8988T (cell line): ENCODE measurements around the gene KDM1A.

Source experiments
- DNase-seq: peaks from one replicate; pipeline ENCODE4 v3.0.0; 2011

KDM1A gene

GRCh38 chr1:23114424-23115079 is 95.3 kb downstream of the KDM1A start:
- DNase-seq: no peak

GRCh38 chr1:23116216-23116836 is 97.1 kb downstream of the KDM1A start:
- DNase-seq: no peak

- no peak for DNase-seq
Observed at GRCh38 chr1:23116921-23117699, 97.8 kb downstream of the KDM1A start.

GRCh38 chr1:23118407-23118806 is 99.1 kb downstream of the KDM1A start:
- no peak for DNase-seq

GRCh38 chr1:23118957-23119792 is 99.9 kb downstream of the KDM1A start:
- DNase-seq: no peak

GRCh38 chr1:23120383-23120782 is 101.1 kb downstream of the KDM1A start:
- no peak for DNase-seq

- no peak for DNase-seq
Observed at GRCh38 chr1:23122023-23122748, 102.9 kb downstream of the KDM1A start.

- DNase-seq: no peak
Observed at GRCh38 chr1:23122796-23123195, 103.5 kb downstream of the KDM1A start.

- no peak for DNase-seq
Observed at GRCh38 chr1:23123528-23123927, 104.3 kb downstream of the KDM1A start.

GRCh38 chr1:23124259-23125026 is 105.2 kb downstream of the KDM1A start:
- no peak for DNase-seq

GRCh38 chr1:23125489-23125888 is 106.2 kb downstream of the KDM1A start:
- no peak for DNase-seq

GRCh38 chr1:23126200-23126599 is 106.9 kb downstream of the KDM1A start:
- DNase-seq: no peak

GRCh38 chr1:23126801-23127200 is 107.5 kb downstream of the KDM1A start:
- DNase-seq: no peak

GRCh38 chr1:23129846-23130245 is 110.6 kb downstream of the KDM1A start:
- DNase-seq: no peak

GRCh38 chr1:23132033-23132432 is 112.8 kb downstream of the KDM1A start:
- DNase-seq: no peak
